Glutamatergic neuron (in vitro differentiated cells): ENCODE data around the gene HSF5. TPM values are rescaled to one million over a fixed set of nuclear protein-coding genes. Genes with fewer than 3 reads are reported as not detected.

Source experiments
- DNase-seq: peaks from one replicate; pipeline ENCODE4 v3.0.0; 2022
- H3K27ac Mint-ChIP-seq: one replicate; pipeline ENCODE4 v1.8.0; 2020; ENCODE audit warnings: mild to moderate bottlenecking, mixed read lengths, inconsistent platforms; ENCODE audit not compliant: unreplicated experiment
- H3K27me3 Mint-ChIP-seq: one replicate; pipeline ENCODE4 v1.8.0; 2020; ENCODE audit warnings: mild to moderate bottlenecking, moderate library complexity, mixed read lengths, inconsistent platforms; ENCODE audit not compliant: unreplicated experiment
- H3K36me3 Mint-ChIP-seq: one replicate; pipeline ENCODE4 v1.8.0; 2020; ENCODE audit warnings: mild to moderate bottlenecking, mixed read lengths, inconsistent platforms; ENCODE audit not compliant: unreplicated experiment
- H3K4me1 Mint-ChIP-seq: one replicate; pipeline ENCODE4 v1.8.0; 2020; ENCODE audit warnings: mild to moderate bottlenecking, low read depth, mixed read lengths, inconsistent platforms; ENCODE audit not compliant: unreplicated experiment
- H3K4me3 Mint-ChIP-seq: one replicate; pipeline ENCODE4 v1.8.0; 2020; ENCODE audit warnings: mild to moderate bottlenecking, mixed read lengths, inconsistent platforms; ENCODE audit not compliant: unreplicated experiment
- H3K9me3 Mint-ChIP-seq: one replicate; pipeline ENCODE4 v1.8.0; 2020; ENCODE audit warnings: mild to moderate bottlenecking, moderate library complexity, mixed read lengths, inconsistent platforms; ENCODE audit not compliant: unreplicated experiment
- total RNA-seq: library from RNA; stranded (reverse); fragmentation: NEBNext Ultra II Directional; extraction: Animal tissue kit (Norgen Biotek cat#: 25700); gene quantifications from one replicate; pipeline ENCODE4 v1.2.1, GENCODE V29; 2021; ENCODE audit not compliant: unreplicated experiment
- TF ChIP-seq, protein P1 (sequence below): fragments of 200-600 bp; sonication (generic); IDR thresholded peaks from one replicate; pipeline ENCODE4 v1.5.0; 2021; ENCODE audit not compliant: partially characterized antibody, unreplicated experiment

HSF5 gene
- total RNA-seq, 1 donor from 2014 or later, result 0.10 TPM

DNA sequence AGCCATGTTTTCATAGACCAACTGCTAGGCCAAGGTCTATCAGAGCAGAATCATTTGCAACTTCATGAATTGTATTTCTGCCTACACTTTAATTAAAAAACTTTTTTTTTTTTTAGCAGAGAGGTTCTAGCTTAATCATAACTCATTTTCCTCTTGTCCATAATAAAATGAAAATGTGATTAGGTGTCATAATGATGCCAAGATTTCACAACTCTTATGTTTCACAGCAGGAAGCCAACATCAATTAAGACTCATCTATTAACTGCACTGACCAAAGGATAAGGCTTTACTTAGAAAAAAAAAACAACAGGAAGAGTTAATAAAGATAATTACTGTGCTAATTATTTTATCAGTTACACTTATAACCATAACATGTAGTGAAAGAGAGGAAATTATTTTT, 52.0 kb downstream of the HSF5 start:
- no peaks in the 10 kb centered on the region for H3K4me1 Mint-ChIP-seq
- H3K9me3 Mint-ChIP-seq, result no peaks in the 10 kb centered on the region
- H3K27me3 Mint-ChIP-seq, result peaks cover 2% of the 10 kb centered on the region
- H3K4me3 Mint-ChIP-seq, result no peak overlapping the region
- no peak overlapping the region for H3K27ac Mint-ChIP-seq
- no peaks in the 10 kb centered on the region for H3K36me3 Mint-ChIP-seq
- TF ChIP-seq, protein P1, sequence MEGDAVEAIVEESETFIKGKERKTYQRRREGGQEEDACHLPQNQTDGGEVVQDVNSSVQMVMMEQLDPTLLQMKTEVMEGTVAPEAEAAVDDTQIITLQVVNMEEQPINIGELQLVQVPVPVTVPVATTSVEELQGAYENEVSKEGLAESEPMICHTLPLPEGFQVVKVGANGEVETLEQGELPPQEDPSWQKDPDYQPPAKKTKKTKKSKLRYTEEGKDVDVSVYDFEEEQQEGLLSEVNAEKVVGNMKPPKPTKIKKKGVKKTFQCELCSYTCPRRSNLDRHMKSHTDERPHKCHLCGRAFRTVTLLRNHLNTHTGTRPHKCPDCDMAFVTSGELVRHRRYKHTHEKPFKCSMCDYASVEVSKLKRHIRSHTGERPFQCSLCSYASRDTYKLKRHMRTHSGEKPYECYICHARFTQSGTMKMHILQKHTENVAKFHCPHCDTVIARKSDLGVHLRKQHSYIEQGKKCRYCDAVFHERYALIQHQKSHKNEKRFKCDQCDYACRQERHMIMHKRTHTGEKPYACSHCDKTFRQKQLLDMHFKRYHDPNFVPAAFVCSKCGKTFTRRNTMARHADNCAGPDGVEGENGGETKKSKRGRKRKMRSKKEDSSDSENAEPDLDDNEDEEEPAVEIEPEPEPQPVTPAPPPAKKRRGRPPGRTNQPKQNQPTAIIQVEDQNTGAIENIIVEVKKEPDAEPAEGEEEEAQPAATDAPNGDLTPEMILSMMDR, result no peak
- DNase-seq, result no peak

DNA sequence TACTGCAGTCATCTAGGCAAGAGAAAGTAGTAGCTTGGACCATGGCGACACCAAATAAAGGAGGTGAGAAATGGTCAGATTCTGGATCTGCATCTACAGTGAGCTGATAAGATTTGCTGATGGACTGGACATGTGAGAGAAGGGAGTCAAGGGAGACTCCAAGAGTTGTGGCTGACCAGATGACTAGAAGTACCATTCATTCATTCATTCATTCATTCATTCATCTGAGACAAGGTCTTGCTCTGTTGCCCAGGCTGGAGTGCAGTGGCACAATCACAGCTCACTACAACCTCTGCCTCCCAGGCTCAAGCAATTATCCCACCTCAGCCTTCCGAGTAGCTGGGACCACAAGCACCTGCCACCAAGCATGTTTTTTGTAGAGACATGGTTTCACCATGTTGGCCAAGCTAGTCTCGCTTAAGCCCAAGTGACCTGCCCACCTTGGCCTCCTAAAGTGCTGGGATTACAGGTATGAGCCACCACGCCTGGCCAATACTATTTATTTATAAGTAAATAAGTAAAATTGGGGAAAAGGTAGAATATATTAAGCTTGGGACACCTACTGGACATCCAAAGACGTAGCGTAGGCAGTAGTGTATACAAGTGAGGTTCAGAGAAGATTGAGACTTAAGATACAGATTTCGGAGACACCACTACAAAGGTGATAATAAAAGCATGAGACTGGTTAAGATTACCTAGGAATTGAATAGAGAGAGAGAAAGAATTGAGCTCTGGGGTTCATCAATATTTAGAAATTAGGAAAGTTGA, 55.2 kb downstream of the HSF5 start:
- TF ChIP-seq, protein P1, result no peak
- Mint-ChIP-seq H3K36me3 (no peaks in the 10 kb centered on the region), H3K9me3 (no peaks in the 10 kb centered on the region), H3K4me1 (no peaks in the 10 kb centered on the region), H3K4me3 (no peak overlapping the region), H3K27ac (no peak overlapping the region), H3K27me3 (peaks cover 2% of the 10 kb centered on the region)
- no peak for DNase-seq

DNA sequence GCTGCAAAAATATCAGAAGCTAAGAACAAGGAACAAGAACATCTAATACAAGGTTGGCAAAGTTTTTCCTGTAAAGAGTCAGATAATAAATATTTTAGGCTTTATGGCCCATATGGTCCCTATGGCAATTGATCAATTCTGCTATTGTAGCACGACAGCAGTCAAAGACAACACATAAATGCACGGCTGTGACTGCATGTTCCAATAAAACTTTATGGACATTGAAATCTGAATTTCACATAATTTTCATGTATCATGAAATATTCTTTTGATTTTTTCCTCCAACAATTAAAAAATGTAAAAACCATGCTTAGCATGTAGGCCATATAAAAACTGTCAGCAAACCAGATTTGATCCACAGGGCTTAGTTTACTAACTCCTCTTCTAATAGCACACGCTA, 60.4 kb downstream of the HSF5 start:
- TF ChIP-seq, protein P1, result no peak
- H3K4me3 Mint-ChIP-seq, result no peak overlapping the region
- H3K9me3 Mint-ChIP-seq, result no peaks in the 10 kb centered on the region
- no peaks in the 10 kb centered on the region for H3K36me3 Mint-ChIP-seq
- peaks cover 2% of the 10 kb centered on the region for H3K27me3 Mint-ChIP-seq
- H3K27ac Mint-ChIP-seq, result no peak overlapping the region
- no peaks in the 10 kb centered on the region for H3K4me1 Mint-ChIP-seq
- no peak for DNase-seq

DNA sequence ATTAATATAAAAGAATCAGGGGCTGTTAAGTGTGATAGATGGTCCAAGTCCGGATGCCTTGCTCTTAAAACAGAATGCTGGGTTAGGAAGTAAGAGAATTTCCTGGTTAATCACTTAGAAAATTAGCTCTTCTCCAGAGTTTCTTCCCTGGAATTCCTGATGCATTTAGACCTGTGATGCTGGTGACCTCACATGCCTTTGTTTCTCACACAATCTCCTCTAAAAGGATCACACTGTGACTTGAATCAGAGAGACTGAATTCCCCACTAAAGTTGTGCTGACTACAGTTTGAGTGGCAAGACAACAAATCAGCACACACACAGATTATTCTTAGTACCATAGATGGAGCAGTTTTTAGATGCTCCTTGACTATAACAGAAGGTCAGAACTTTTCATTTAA, 66.5 kb downstream of the HSF5 start:
- DNase-seq, result no peak
- TF ChIP-seq, protein P1, result no peak

DNA sequence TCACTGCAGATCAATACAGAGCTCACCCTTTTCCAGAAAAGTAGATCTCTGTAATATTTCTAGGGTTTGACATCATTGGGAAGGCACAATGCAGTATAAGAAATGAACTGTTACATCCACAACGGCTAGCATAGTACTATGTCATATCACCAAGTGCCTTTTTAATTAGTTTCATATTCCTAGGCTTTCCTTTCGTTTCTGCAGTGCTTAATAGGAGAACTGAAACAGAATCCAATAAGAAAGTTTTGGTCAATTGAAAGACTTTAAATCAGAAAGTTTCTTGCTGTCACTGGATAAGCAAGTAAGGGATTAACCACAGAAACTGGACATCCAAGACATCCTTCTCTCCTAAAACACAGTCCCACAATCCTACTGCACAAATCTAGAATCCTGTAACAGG, 67.4 kb downstream of the HSF5 start:
- no peak for DNase-seq
- no peak overlapping the region for H3K4me3 Mint-ChIP-seq
- peaks cover 4% of the 10 kb centered on the region for H3K4me1 Mint-ChIP-seq
- H3K36me3 Mint-ChIP-seq, result no peaks in the 10 kb centered on the region
- TF ChIP-seq, protein P1, result no peak
- H3K27ac Mint-ChIP-seq, result no peak overlapping the region
- no peaks in the 10 kb centered on the region for H3K27me3 Mint-ChIP-seq
- no peaks in the 10 kb centered on the region for H3K9me3 Mint-ChIP-seq

More for the DNA sequence above, 66.5 kb downstream of the HSF5 start:
- H3K9me3 Mint-ChIP-seq, result no peaks in the 10 kb centered on the region
- no peak overlapping the region for H3K27ac Mint-ChIP-seq
- H3K4me1 Mint-ChIP-seq, result peaks cover 4% of the 10 kb centered on the region
- no peaks in the 10 kb centered on the region for H3K27me3 Mint-ChIP-seq
- H3K4me3 Mint-ChIP-seq, result no peak overlapping the region
- H3K36me3 Mint-ChIP-seq, result no peaks in the 10 kb centered on the region
